ENCODE data around the gene G6PC3. TPM values are rescaled to one million over a fixed set of nuclear protein-coding genes. Genes with fewer than 3 reads are reported as not detected.

The G6PC3 gene
- total RNA-seq, 6 experiments from 2014 or later = 5.9 to 24.2 (median 9.9) TPM

DNA sequence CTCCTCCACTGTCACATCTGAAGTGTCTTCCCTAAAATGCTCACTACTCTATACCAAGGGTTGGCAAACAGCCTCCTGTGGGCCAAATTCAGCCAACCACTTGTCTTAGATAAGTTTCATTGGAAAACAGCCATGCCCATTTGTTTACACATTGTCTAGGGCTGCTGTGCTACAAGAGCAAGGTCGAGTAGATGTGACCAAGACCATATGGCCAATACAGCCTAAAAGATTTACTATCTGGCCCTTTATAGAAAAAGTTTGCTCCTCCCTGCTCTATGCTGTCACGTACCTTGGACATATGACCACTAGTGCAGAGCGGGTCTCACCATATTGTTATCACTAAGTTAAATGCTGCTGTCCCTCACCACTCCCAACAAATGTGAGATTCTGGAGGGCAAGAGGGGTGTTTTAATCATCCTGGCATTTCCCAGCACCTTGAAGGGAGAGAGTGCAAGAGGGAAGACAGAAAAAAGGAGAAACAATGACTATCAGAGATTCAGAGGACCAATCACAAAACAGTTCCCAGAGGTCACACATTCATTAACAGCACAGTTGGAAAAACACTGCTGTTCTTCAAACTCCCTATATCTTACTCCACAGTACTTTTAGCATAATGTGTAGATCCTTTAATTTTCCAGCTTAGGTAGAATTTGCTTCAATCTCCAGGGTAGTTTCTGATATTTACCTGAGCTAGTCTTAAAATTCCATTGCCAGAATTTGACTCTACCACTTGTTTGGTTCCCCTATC, 17.2 kb upstream of the G6PC3 start:
- intact Hi-C loops (cut with DNase I) = no loop called here
- Histone ChIP-seq H3K27ac (no peak overlapping the region), H3K36me3 (peaks cover 0 to 40% (median 16%) of the 10 kb centered on the region in 4 donors), H3K4me1 (peaks cover 0 to 10% (median 0%) of the 10 kb centered on the region in 4 donors), H3K27me3 (no peaks in the 10 kb centered on the region), H3K9me3 (no peaks in the 10 kb centered on the region), H3K4me3 (no peak overlapping the region)
- 45% methylated on average over 3 of the region's 3 CpGs for WGBS (ENCODE audit: insufficient coverage, low coverage, low lambda C conversion rate, missing lambda C conversion rate)
- DNase-seq (no peak), ATAC-seq (peak; percentile 85 to 89 (median 88))
- no peak for TF ChIP-seq POLR2A (IDR thresholded peaks at IDR 0.05)
- TF ChIP-seq, protein P1, sequence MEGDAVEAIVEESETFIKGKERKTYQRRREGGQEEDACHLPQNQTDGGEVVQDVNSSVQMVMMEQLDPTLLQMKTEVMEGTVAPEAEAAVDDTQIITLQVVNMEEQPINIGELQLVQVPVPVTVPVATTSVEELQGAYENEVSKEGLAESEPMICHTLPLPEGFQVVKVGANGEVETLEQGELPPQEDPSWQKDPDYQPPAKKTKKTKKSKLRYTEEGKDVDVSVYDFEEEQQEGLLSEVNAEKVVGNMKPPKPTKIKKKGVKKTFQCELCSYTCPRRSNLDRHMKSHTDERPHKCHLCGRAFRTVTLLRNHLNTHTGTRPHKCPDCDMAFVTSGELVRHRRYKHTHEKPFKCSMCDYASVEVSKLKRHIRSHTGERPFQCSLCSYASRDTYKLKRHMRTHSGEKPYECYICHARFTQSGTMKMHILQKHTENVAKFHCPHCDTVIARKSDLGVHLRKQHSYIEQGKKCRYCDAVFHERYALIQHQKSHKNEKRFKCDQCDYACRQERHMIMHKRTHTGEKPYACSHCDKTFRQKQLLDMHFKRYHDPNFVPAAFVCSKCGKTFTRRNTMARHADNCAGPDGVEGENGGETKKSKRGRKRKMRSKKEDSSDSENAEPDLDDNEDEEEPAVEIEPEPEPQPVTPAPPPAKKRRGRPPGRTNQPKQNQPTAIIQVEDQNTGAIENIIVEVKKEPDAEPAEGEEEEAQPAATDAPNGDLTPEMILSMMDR (IDR thresholded peaks at IDR 0.05) = no peak

DNA sequence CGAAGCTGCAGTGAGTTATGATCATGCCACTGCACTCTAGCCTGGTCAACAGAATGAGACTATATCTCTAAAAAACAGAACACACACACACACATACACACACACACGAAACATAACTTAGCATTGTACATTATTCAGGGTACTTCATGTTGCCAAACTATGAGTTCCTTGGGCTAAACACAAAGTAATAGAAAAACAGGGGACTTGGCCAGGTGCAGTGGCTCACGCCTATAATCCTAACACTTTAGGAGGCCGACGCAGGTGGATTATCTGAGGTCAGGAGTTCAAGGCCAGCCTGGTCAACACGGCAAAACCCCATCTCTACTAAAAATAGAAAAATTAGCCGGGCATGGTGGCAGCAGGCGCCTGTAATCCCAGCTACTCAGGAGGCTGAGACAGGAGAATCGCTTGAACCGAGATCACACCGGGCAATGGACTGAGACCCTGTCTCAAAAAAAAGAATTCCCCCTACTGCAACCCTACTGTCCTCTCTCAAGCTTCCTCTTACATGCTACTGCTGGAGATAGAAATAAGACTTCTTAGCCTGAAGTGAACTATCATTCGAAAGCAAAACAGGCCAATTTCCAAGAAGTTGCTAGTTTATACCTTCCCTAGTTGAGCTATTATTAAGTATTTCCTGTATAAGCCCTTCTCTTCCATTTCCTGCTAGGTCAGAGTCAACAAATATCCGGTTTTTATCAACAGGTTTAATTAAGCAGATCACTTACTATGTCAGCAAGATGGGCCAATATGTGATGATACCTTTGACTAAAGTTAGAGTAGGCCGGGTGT, 11.2 kb upstream of the G6PC3 start:
- ATAC-seq (no peak), DNase-seq (no peak)
- Histone ChIP-seq H3K9me3 (no peaks in the 10 kb centered on the region), H3K36me3 (peaks cover 0 to 47% (median 17%) of the 10 kb centered on the region in 4 donors), H3K4me1 (peaks cover 0 to 6% (median 1%) of the 10 kb centered on the region in 4 donors), H3K27ac (no peak overlapping the region), H3K4me3 (no peak overlapping the region), H3K27me3 (no peaks in the 10 kb centered on the region)
- WGBS (ENCODE audit: insufficient coverage, low coverage, low lambda C conversion rate, missing lambda C conversion rate) = 45% methylated on average over 8 of the region's 14 CpGs
- intact Hi-C loops (cut with DNase I) = no loop called here
- TF ChIP-seq POLR2A (IDR thresholded peaks at IDR 0.05) = no peak

DNA sequence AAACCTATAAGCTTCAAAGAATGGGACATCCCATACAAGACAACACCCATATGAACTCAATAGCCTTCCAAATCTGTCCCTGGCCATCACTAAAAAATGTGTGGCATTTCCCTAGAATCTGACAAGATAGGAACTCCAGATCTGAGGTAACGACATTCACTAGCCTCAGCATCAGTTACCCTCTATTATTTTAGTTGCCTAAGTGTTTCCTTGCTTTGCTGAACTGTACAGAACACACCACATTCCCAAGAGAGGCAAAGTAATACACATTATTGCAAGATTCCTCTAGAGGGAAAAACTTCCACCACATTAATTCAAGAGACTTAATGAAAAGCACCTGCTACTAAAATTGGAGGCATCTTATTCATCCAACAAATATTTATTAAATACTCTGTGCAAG, 9.1 kb upstream of the G6PC3 start:
- Histone ChIP-seq H3K4me1 (peaks cover 0 to 6% (median 4%) of the 10 kb centered on the region in 4 donors), H3K27me3 (no peaks in the 10 kb centered on the region), H3K27ac (no peak overlapping the region), H3K36me3 (peaks cover 0 to 47% (median 16%) of the 10 kb centered on the region in 4 donors), H3K4me3 (no peak overlapping the region), H3K9me3 (no peaks in the 10 kb centered on the region)
- 100% methylated on average over 1 of the region's 1 CpG for WGBS (ENCODE audit: insufficient coverage, low coverage, low lambda C conversion rate, missing lambda C conversion rate)
- no peak for DNase-seq
- intact Hi-C loops (cut with DNase I) = no loop called here
- ATAC-seq = no peak
- TF ChIP-seq, protein P1 (IDR thresholded peaks at IDR 0.05) = no peak
- TF ChIP-seq POLR2A (IDR thresholded peaks at IDR 0.05) = no peak

DNA sequence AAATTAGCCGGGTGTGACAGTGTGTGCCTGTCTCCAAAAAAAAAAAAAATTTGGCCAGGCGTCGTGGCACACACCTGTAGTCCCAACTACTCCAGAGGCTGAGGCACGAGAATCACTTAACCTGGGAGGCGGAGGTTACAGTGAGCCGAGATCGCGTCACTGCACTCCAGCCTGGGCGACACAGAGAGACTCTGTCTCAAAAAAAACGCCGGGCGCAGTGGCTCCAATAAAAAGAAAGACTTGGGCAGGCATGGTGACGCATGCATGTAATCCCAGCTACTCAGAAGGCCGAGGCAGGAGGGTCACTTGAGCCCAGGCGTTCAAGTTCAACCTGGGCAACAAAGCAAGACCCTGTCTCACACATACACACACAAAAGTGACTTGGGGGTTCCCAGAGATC, 7.7 kb upstream of the G6PC3 start:
- peaks cover 0 to 16% (median 9%) of the 10 kb centered on the region in 4 donors for H3K4me1 ChIP-seq
- peaks cover 0 to 43% (median 13%) of the 10 kb centered on the region in 4 donors for H3K36me3 ChIP-seq
- no peak overlapping the region for H3K27ac ChIP-seq
- no peaks in the 10 kb centered on the region for H3K9me3 ChIP-seq
- TF ChIP-seq, protein P1 (IDR thresholded peaks at IDR 0.05) = no peak
- TF ChIP-seq POLR2A (IDR thresholded peaks at IDR 0.05) = no peak
- no peak overlapping the region for H3K4me3 ChIP-seq
- ATAC-seq (no peak), DNase-seq (no peak)
- intact Hi-C loops (cut with DNase I) = no loop called here
- WGBS (ENCODE audit: insufficient coverage, low coverage, low lambda C conversion rate, missing lambda C conversion rate) = 93% methylated on average over 12 of the region's 15 CpGs
- H3K27me3 ChIP-seq = no peaks in the 10 kb centered on the region
